ENCODE data around the gene ZNF443.
A peak's percentile ranks its signal among the peaks of the same experiment; 100 is the strongest.
"Not testable (repeated sequence)": the region's sequence is repeated elsewhere in the genome, so short reads cannot be mapped to it uniquely, and the experiment has no call there.

ZNF443 gene

GRCh38 chr19:12411893-12412292, 28.9 kb downstream of the ZNF443 start:
- no peak for DNase-seq

GRCh38 chr19:12400633-12401502, 40.0 kb downstream of the ZNF443 start, which contains the start of gene ZNF799:
Gene ZNF799 (minus strand): TSS chr19:12401271. CDS start chr19:12401070, 201 bp downstream.
- peak; percentile 89 for DNase-seq

GRCh38 chr19:12399901-12400632, 40.8 kb downstream of the ZNF443 start:
- DNase-seq, result peak; percentile 19

- not testable (repeated sequence) for DNase-seq
Measured at GRCh38 chr19:12391148-12391547, 49.7 kb downstream of the ZNF443 start.

- DNase-seq, result not testable (repeated sequence)
Measured at GRCh38 chr19:12386365-12386764, 54.5 kb downstream of the ZNF443 start.

- DNase-seq, result no peak
Measured at GRCh38 chr19:12380444-12380737, 60.4 kb downstream of the ZNF443 start.

GRCh38 chr19:12379732-12380443, 60.9 kb downstream of the ZNF443 start:
- no peak for DNase-seq

Data from stimulated activated CD4-positive, alpha-beta T cell treated with anti-CD3 and anti-CD28 coated beads, Interleukin-4, amount 100 ng/mL, for 24 hours (primary cell).